Gastroesophageal sphincter (tissue), 4 donors: ENCODE data around the gene TECPR1. TPM values are rescaled to one million over a fixed set of nuclear protein-coding genes. Genes with fewer than 3 reads are reported as not detected.

Experiments
- ATAC-seq: fragments of 150-250 bp; one replicate; pipeline ENCODE4 v1.9.1; 2016; ENCODE audit warnings: mild to moderate bottlenecking, moderate library complexity
- H3K27ac ChIP-seq, 4 donors: fragments of 200-600 bp; sonication (generic) in 3 of 4; 1 replicate in 3 of 4; 2 replicates in 1 of 4; pipeline ENCODE4 v1.5.1; 2016 to 2019
- H3K27me3 ChIP-seq: fragments of 200-600 bp; sonication (generic); one replicate; pipeline ENCODE4 v1.5.1; 2019
- H3K36me3 ChIP-seq, 2 donors: fragments of 200-600 bp; sonication (generic); one replicate each; pipeline ENCODE4 v1.5.1; 2019; ENCODE audit warnings: control low read depth in 1 of 2
- H3K4me1 ChIP-seq, 3 donors: fragments of 200-600 bp; sonication (generic); 1 replicate in 2 of 3; 2 replicates in 1 of 3; pipeline ENCODE4 v1.5.1; 2016 to 2019; ENCODE audit warnings: control low read depth in 2 of 3
- H3K4me3 ChIP-seq, 2 donors: fragments of 200-600 bp; sonication (generic); one replicate each; pipeline ENCODE4 v1.5.1; 2019; ENCODE audit warnings: mild to moderate bottlenecking in 1 of 2, moderate library complexity in 1 of 2
- H3K9me3 ChIP-seq, 3 donors: fragments of 200-600 bp; sonication (generic); one replicate each; pipeline ENCODE4 v1.5.1; 2017 to 2019; ENCODE audit warnings: control low read depth in 2 of 3
- CTCF ChIP-seq, 4 experiments: fragments of 200-600 bp in 2 of 4; fragments of 450-650 bp in 2 of 4; sonication (generic) in 1 of 4; IDR thresholded peaks; one replicate each; pipeline ENCODE4 v1.5.1; 2017 to 2019; ENCODE audit warnings: antibody characterized with exemption in 4 of 4, mild to moderate bottlenecking in 2 of 4, moderate library complexity in 2 of 4
- EP300 ChIP-seq: sonication (generic); formaldehyde crosslinking; IDR thresholded peaks from one replicate; pipeline ENCODE4 v1.6.1; 2017; ENCODE audit warnings: antibody characterized with exemption, mild to moderate bottlenecking
- POLR2A ChIP-seq, 2 donors: fragments of 450-650 bp; IDR thresholded peaks; one replicate each; pipeline ENCODE4 v1.6.1; 2017; ENCODE audit warnings: antibody characterized with exemption in 2 of 2, mild to moderate bottlenecking in 2 of 2, moderate library complexity in 1 of 2
- POLR2AphosphoS5 ChIP-seq: sonication (generic); formaldehyde crosslinking; IDR thresholded peaks from one replicate; pipeline ENCODE4 v1.6.1; 2017; ENCODE audit warnings: antibody characterized with exemption
- WGBS, 2 donors: methylation state at CpG; one replicate each; pipeline ENCODE4 v1.1.5; 2018; ENCODE audit warnings: low coverage in 1 of 2; 5-methylcytosine and 5-hydroxymethylcytosine counted together
- total RNA-seq, 4 donors: library from RNA; depleted of rRNA; stranded (reverse); fragments of >200 nt; gene quantifications; one replicate each; pipeline ENCODE4 v1.1.0, GENCODE V29; 2016

The TECPR1 gene
- total RNA-seq, 4 donors from 2014 or later, result 18.6 to 22.3 (median 20.4) TPM

- Histone ChIP-seq H3K4me3 (no peak overlapping the region), H3K9me3 (no peaks in the 10 kb centered on the region), H3K27me3 (no peaks in the 10 kb centered on the region), H3K36me3 (peaks cover 0 to 19% of the 10 kb centered on the region in 2 donors), H3K4me1 (no peaks in the 10 kb centered on the region), H3K27ac (no peak overlapping the region)
- WGBS, 2 donors, result 42 to 44% methylated on average over 2 of the region's 2 CpGs
- ATAC-seq, result no peak
- TF ChIP-seq POLR2A (IDR thresholded peaks at IDR 0.05), result no peak
- peak in 1 of 4 experiments; percentile 18 for TF ChIP-seq CTCF (IDR thresholded peaks at IDR 0.05)
These were observed 14.8 kb upstream of the TECPR1 start for GRCh38 chr7:98266840-98267239.

- Histone ChIP-seq H3K27me3 (no peaks in the 10 kb centered on the region), H3K4me3 (no peak overlapping the region), H3K4me1 (no peaks in the 10 kb centered on the region), H3K27ac (no peak overlapping the region), H3K9me3 (no peaks in the 10 kb centered on the region), H3K36me3 (peaks cover 0 to 29% of the 10 kb centered on the region in 2 donors)
- WGBS, 2 donors, result 77 to 81% methylated on average over 2 to 5 of the region's 5 CpGs
- TF ChIP-seq EP300 (no peak), POLR2AphosphoS5 (no peak), CTCF (IDR thresholded peaks at IDR 0.05) (no peak), POLR2A (IDR thresholded peaks at IDR 0.05) (no peak)
- no peak for ATAC-seq
These were observed 13.8 kb upstream of the TECPR1 start for GRCh38 chr7:98265841-98266271.

GRCh38 chr7:98257701-98258100, 5.7 kb upstream of the TECPR1 start:
- Histone ChIP-seq H3K4me3 (no peak overlapping the region), H3K4me1 (peaks cover 0 to 14% (median 9%) of the 10 kb centered on the region in 3 donors), H3K27me3 (no peaks in the 10 kb centered on the region), H3K36me3 (peaks cover 0 to 58% of the 10 kb centered on the region in 2 donors), H3K9me3 (no peaks in the 10 kb centered on the region), H3K27ac (no peak overlapping the region)
- no peak for ATAC-seq
- WGBS, 2 donors, result 70 to 75% methylated on average over 4 to 5 of the region's 6 CpGs
- TF ChIP-seq EP300, result no peak
- no peak for TF ChIP-seq POLR2A (IDR thresholded peaks at IDR 0.05)
- TF ChIP-seq POLR2AphosphoS5, result no peak
- no peak for TF ChIP-seq CTCF (IDR thresholded peaks at IDR 0.05)

- H3K36me3 ChIP-seq, result peaks cover 0 to 48% of the 10 kb centered on the region in 2 donors
- H3K27ac ChIP-seq, result no peak overlapping the region
- peaks cover 0 to 21% (median 12%) of the 10 kb centered on the region in 3 donors for H3K4me1 ChIP-seq
- no peaks in the 10 kb centered on the region for H3K9me3 ChIP-seq
- no peak for ATAC-seq
- WGBS, 2 donors, result 89 to 94% methylated on average over 7 of the region's 7 CpGs
- no peaks in the 10 kb centered on the region for H3K27me3 ChIP-seq
- no peak for TF ChIP-seq POLR2AphosphoS5
- no peak for TF ChIP-seq CTCF (IDR thresholded peaks at IDR 0.05)
- TF ChIP-seq EP300, result no peak
- no peak for TF ChIP-seq POLR2A (IDR thresholded peaks at IDR 0.05)
- no peak overlapping the region for H3K4me3 ChIP-seq
These were observed 4.4 kb upstream of the TECPR1 start for GRCh38 chr7:98256431-98256830.

- 81 to 88% methylated on average over 8 to 10 of the region's 11 CpGs for WGBS, 2 donors
- no peak for TF ChIP-seq POLR2A (IDR thresholded peaks at IDR 0.05)
- no peak for TF ChIP-seq POLR2AphosphoS5
- TF ChIP-seq EP300, result no peak
- Histone ChIP-seq H3K36me3 (peaks cover 0 to 37% of the 10 kb centered on the region in 2 donors), H3K4me1 (peaks cover 0 to 34% (median 19%) of the 10 kb centered on the region in 3 donors), H3K27me3 (no peaks in the 10 kb centered on the region), H3K27ac (no peak overlapping the region), H3K4me3 (no peak overlapping the region), H3K9me3 (no peaks in the 10 kb centered on the region)
- no peak for ATAC-seq
These were observed 3.0 kb upstream of the TECPR1 start for GRCh38 chr7:98254951-98255610.
